M059J (cell line): ENCODE data around the gene AOPEP. TPM values are rescaled to one million over a fixed set of nuclear protein-coding genes. Genes with fewer than 3 reads are reported as not detected.
A peak's percentile ranks its signal among the peaks of the same experiment; 100 is the strongest.

ENCODE experiments used
- DNase-seq: peaks from one replicate; pipeline ENCODE4 v3.0.0-alpha.2; 2012; ENCODE audit warnings: low read depth
- total RNA-seq: library from RNA; depleted of rRNA; stranded (reverse); fragments of >200 nt; shearing (Covaris generic); gene quantifications from 2 replicates; pipeline ENCODE4 v1.2.3, GENCODE V29; 2014

Gene AOPEP
- total RNA-seq, 1 experiment from 2014 or later = 120 TPM

DNA sequence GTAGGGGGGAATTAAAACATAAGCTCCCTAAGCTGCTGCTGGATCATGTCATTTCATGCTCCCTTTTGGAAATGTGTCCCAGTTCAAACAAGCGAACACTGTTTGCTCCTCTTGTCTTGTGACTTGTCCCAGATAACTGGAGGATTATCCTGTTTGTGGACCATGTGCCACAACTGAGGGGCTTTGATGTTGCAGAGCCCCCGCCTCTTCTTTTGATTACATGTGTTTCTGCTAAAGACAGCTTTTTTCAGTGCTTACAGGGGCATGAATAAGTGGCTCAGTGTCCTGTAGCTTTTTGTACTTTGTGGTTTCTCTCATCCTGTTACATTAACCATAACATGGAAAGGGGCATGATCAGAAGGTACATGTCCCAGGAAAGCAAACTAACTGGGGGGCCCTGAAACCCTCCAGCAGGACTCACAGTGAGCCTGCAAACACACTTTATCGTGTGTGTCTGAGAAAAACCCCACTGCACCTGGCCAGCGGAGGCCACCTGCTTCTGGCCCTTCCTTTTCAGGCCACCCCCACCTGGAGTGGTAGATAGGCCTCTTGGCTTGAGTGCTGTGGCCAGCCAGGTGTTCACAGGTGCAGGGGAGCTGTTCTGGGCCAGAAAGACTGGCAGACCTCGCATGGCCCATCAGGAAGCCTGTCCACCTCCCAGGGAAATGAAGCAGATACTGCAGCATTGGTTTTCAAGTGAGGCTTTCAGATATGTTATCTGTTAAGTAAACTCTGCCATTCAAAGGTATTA lies 305.4 kb downstream of the AOPEP start:
- no peak for DNase-seq

DNA sequence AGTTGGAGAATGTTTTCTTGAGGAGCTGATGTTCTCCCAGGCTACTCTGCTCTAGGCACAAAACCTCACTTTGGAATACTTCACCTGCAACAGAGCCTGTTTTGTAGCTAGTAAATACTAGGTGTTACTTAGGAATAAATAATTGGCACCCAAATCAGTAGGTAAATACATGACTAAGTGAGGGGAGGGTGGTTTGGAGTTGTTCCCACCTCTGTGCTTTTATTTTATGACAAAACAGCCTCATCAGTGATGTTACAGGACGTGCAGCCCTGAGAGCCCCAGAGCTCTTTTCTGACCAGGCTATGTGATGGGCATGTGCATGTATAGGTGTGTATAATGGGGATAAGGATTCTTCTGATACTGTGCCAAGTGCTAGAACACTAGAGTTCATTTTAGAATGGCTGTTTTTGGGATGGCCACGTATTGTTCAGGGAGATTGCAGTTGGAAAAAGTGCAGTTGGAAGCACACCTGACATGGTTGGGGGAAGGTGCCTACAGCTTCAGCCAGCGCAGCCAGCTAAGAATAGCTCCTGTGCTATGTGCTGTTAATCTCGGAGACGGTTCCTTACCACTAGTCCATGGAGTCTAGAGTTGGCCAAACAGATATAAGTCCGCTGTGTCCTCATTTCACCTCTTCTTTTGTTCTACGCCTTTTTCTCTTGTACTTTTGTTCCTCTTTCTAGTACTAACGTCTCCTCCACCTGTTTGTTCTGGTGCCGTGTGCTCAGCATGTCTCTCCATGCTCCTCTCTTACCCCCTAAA lies 306.3 kb downstream of the AOPEP start:
- no peak for DNase-seq

DNA sequence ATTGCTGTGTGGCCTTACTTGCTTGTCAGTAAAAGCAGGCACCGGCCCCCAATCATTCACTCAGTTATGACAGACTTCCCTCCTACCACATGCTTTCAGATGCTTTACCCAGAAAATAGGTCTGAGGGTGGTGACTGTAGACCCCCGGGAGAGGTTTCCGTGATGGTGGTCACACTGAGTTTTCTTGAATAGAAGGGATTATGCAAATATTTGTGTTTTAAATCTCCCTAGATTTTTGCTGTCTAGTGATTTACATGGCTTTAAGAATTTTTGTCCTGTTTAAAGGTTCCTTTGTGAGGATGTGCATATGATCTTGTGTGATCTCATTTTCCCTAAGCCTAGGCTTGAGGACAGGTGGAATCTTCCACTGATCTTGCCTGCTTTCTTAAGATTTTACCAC lies 309.3 kb downstream of the AOPEP start:
- no peak for DNase-seq

DNA sequence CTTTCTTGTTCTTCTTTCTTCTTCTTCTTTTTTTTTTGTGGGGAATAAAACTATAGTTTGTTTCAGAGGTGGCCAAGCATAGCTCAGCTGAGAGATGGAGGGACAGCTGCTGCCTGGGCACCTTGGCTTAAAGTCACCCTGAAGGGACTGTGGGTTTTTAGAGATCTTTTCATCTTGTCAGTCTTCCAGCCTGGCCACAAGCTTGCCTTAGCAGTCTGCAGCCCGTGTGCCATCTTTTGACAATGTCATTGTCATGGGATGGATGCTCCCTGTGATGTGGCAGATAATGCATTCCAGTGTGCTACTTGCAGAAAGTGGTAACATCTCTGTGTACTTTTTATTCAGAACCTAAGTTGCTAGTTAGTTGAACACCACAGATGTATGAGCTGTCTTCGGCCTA lies 310.2 kb downstream of the AOPEP start:
- DNase-seq = no peak

DNA sequence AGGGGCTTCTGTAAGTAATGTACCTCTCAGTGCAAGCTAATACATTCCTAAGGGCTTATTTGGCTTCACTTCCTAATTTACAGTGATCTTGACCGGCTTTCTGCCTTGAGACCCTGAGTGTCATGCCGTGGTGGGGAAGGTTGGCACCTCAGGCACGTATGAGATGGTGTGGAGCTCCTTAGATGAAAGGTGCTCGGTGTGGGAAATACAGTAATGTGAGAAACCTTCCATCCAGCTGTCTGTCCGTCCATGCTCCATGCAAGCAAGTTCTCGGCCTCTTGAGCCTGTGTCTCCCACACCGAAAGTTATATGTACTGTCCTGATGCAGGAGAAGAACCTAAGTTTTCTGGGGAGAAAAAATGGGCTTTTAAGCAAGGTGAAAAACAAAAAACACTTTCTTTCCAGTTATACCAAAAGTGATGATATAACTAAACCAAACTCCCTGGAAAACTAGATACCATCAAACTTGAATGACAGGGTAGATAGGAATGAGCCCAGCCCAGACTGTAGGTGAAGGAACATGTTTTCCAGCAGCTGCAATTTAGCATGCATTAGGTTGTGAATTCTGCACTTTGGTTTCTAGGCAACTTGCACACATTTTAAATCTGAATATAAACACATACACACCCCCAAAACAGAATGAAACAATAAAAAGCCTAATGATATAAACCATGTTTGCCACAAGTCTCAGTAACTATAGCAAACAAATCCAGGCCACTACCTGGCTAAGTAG lies 311.5 kb downstream of the AOPEP start:
- DNase-seq = peak; percentile 70

DNA sequence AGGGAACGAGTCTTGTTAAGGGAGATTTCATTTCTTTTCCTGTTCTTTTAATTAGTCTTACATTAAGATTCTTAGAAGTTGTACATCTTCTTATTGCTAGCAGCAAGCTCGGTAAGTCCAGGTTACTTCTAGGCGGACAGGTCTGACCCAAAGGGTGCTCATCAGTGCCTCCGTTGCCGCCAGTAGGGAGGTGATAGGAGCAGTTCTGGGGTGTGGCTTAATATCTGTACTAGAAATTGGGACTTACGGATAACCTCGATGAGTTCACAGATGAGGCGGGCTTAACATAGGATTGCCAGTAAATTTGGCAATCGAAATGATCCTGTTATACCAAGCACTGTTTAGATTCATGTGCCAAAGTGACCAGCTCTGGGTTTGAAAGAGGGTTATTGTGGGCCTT lies 312.2 kb downstream of the AOPEP start:
- DNase-seq = no peak

DNA sequence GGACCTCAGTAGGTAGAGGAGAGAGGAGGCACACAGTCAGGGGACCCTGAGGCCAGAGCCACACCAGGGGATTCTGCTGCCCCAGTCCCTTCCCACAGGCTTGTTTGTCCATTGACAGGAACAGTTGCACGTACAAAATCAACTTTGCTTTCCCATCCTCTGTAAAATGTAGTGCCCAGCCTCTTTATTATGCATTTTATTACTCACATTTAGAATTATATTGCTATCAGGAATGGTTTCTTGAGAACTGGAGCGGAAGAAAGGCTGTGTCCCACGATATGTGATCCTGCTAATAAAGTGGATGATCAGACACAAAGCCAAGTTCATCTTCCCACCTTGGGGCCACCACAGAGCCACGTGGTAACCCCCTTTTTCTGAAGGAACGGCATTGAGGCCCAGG lies 313.6 kb downstream of the AOPEP start:
- DNase-seq = no peak

DNA sequence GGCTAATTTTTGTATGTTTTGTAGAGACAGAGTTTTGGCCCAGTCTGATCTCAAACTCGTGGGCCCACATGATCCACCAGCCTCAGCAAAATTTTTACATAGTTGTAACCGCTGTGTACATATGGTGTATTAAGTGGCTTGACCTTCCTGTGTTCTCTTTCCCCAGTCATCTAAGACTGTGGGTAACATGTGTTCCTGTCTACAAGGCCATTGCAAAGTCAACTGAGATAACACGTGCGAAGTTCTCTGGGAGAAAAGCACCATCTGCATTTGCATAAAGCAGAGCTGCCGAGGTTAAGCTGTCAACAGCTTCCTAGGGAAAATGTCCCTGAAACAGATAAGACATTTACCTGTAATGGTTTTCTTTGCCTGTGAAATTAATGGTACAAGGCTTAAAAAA lies 317.3 kb downstream of the AOPEP start:
- DNase-seq = no peak

DNA sequence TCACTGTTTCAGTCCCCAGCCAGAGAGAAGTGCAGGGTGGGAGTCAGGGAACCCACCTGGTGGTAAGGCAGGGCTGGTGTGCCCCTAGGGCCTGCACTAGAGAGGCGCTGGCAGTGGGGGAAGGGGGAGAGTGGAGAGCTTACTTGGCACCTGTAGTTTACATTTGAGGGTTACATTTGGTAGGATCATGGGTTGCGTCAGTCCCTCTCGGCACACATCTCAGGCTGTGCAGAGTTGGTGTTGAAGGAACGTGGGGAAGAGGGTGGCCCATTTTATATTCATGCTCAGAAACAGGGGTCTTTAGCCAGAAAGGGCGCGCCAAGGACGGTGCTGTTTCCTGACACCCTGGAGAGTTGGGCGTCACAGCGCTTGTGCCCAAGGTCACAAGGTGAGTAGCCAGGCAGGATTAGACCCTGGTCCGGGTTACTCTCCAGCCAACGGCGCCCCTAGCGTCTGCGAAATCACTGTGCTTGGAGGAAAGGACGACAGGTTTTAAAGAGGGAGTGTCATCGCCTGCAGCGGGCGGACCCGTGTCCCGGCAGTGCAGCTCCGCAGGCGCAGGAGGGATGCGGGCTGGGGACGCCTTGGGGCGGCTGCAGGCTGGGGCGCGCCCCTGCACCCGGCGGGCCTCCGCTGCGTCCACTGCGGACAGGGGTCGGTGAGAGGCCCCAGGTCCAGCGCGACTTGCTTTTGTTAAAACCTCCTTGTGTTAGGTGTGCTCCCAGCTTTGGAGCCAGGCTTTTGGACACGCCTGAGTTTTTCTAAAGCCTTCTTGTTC lies 318.4 kb downstream of the AOPEP start:
- DNase-seq = no peak

DNA sequence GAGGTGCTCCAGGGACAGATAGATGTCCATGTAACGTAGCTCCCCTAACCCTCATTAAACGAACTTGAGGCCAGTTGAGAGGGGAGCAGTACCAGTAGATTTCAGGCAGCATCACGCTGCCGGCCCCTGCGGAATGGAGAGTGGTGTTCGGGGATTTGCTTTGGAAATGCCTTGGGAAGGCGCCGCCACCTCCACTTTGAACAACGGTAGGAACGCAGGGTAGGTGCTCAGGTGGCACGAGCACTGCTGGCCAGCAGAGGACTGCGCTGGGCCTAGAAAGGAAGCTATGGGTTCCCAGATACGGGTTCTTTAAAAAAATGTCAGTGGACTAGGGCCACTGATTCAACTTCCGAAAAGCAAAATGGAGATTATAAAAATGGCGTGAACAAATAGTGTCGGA lies 319.3 kb downstream of the AOPEP start:
- no peak for DNase-seq

DNA sequence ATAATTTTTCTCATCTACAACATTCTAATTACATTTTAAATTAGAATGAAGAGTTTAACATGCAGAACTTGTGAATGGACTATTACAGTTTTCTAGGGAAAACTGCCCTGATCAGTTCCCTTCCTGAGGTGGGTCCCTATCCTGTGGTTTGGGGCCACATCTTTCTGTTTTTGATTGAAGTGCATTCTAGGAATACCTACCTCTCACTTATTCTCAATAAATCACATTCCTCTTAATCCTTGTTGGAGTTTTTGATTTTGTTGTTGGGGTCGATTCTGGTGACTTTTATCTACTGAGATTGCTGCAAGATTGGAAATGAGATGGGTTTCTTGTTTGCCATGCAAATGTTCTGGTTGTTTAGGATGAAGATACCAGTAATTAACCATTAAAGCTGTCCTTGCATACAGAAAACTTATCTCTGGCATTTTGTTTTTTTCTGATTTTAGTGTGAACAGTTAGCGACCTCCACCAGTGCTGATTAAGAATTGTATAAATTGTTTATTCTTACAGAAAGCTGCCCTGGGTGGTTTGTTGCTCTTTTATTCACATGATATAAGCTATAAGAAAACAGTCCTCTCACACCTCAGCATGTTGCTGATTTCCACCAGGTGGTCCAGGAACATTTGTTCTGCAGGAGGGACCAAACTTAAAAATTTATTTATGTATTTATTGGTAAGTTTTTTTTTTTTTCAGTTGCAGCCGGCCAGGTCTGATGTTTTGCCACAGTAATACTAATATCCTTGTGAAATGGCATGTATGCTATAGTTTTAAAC lies 321.1 kb downstream of the AOPEP start:
- DNase-seq = peak; percentile 27

DNA sequence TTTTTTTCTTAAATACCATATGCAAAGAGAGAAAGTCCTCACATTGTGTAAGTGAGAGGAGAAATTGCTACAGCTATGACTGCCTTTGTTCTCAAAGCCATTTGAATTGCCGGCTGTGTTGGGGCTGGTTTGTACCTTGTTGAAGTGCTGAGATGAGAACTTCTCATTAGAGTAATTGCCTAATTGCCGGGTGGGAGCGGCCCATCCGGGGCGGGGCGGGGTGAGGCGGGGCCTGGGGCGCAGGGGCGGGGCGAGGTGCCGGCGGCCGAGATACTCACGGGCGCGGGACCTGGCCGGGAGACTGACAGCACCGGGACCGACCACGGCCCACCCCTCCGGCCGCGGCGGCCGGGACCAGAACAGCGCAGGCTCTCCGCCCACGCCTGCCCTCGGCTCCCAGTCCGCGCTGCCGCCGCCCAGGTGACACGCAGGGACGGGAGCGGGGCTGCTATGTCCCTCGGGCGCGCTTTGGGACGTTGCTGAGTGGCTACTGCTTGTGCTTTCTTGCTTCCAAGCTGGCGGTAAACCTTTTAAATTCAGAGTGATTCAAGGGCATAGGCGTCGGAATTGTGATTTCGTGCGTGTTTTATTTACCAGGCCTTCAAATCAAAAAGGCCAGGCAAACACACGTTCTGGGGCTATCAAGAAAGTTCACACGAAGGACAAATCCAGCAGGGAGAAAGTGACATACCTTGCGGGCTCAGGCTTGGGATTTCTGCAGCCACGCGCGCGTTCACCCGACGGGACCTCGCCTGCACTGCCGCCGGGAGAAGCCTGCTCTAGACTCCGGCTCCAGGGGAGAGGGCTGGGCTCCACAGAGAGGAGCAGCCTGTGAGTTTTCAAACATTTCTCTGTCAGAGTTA lies 322.0 kb downstream of the AOPEP start:
- DNase-seq = peak; percentile 67

DNA sequence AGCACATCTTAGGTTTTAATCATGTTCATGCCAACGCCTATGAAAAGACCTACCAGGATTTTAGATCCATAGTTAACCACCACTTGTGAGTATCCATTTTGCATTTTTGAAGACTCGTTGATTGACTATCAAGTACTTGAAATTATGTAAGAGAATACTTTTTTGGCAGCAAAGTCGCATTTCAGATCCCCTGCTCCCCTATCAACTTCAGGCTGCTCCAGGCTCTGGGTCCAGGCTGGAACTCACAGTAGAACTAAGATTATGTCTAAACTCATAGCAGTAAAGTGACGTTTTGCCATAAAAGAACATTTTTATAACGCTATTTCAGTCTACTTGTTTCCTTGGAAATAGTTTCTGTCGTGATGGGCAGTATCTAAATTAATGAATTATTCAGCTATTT lies 323.3 kb downstream of the AOPEP start:
- no peak for DNase-seq

DNA sequence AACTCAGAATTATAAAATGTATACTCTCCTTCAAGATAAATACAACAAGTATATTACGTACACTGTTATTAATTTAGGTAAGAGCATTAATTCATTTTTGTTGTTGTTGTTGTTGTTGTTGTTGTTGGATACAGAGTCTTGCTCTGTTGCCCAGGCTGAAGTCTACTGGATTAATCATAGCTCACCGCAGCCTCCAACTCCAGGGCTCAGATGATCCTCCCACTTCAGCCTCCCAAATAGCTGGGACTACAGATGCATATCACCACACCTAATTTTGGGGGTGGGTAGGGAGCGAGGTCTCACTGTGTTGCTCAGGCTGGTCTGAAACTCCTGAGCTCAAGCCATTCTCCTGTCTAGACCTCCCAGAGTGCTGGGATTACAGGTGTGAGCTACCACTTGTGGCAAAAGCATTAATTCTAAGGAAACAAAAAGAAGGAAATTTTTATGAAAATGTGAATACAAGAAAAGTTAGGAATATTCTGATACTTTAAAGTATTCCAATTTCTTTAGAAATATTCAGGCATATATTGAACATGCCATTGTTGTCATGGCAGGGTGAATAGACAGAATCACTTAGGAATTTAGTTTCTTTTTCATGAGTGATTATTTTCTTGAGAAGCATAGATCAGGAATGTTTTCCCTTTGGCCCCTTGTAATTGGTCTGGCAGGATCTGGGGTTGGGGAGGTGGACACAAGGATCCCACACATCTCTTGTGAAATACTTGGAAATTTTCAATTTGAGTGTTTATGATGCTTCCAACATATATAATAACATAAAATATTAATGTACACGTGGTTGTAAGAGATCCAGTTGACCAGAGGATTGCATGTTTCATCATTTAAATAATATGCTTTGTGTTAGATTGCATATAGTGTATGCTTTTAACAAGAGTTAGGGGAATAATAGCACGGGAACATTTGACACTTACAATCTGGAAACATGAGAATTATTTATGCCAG lies 327.4 kb downstream of the AOPEP start:
- no peak for DNase-seq

DNA sequence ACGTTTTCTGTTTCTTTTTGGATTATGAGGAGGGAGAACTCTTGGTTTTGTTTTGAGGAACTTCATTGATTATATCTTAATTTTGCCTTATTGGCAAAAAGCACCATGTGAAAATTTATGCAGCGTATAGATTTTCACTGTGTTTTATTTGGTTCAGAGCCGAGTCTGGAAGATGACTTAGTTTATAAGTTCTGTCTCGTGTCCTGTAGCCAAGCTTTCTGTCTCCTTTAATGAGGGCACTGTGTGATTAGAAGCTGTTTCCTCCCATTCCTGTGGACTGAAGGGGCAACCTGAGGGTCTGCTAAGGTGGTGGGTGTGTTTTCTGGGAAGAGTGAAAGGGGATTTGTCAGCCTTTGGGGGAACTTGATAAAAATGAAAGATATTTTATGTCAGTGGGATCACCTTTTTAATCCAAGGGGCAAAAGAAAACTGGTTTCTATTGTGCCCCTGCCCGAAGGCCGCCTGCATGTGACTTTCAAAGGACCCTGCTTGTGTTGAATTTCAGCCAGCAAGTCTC lies 328.9 kb downstream of the AOPEP start:
- no peak for DNase-seq

DNA sequence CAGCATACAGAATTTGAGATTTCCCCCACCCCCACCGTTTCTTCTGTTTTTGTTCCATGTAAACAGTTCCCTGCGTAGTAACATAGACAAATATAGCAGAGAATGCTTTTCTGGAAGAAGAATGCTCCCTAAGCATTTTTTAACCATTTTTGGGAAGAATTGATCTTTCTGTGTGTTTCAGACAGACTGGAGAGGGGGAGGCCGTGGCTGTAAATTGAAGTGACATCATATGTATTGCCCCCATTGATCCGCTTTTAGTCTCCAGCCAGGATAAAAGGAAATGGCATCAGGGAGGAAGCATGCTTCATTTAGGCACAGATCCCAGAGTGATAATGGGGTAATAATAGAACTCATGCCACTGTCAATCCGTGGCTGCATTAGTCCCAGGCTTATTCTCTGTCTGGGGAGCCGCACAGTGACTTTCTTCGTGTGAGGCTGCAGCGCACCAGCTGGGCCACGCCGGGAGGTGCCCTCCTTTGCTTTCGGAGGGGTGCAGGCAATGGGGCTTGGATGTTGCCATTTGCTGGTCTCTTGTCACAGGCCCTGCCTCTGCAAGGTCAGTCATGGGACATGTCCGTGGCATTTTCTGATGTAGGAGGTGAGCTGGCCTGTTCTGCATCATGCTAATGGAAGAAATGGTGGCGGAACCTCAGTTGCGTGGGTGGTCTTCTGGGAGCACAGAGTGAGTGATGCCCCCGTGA lies 329.5 kb downstream of the AOPEP start:
- DNase-seq = no peak

DNA sequence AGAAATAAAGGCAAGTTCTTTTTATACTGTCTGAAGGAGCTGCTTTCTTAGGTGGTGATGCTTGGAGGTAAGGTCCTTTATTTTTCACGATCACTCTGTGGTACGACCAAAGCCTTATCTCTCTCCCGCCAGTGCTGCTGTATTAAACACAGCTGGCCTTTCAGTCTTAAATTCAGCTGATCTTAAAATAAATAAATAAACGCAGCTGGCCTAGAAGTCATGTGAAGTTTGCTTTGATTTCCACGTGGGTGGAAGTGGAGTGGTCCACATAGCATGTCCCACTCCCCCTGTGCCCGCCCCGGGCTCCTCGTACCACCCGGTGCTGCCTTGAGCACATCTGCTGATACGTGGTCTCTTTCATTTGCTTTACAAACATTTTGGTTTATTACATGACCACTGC lies 330.6 kb downstream of the AOPEP start:
- no peak for DNase-seq

DNA sequence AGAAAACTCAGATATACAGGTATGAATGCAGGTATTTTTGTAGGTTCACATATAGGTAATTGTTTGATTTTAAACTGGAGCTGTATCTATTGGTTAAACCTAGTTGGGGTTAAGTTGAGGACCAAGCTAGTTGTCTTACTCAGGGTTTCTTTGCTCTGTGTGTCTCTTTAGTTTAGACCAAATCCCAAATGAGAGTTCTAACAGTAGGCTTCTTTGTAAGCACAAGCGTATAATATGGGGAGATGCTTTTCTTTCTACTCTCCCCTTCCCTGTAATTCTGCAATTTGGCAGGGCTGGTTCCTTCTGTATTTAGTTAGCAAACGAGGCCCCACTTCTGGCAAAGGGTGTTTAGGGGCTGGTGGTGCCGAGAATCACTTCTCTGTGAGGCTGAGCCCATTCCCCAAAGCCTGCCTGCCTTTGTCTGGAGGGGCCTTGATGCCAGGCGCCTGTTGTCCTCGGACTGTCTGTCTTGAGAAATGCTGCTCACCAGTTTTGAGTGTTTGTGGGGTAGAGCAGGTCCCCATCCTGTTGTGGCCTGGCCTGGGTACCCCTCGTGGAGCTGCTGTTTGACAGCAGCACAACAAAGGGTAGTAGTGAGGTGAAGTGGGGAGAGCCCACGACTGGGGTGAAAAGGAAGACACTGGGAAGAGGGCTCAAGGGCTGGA lies 331.8 kb downstream of the AOPEP start:
- DNase-seq = no peak
